NCI-H2171 (cell line): ENCODE measurements around the gene PCDHGA6.
"Not testable (repeated sequence)": the region's sequence is repeated elsewhere in the genome, so short reads cannot be mapped to it uniquely, and the experiment has no call there.

Source experiments
- DNase-seq: peaks from one replicate; lab custom pipeline; 2025; lab: John Stamatoyannopoulos, UW

The PCDHGA6 gene

GRCh38 chr5:141392429-141393198, 18.9 kb downstream of the PCDHGA6 start, which contains the start of gene PCDHGA8:
Gene PCDHGA8 (plus strand): TSS chr5:141392633. CDS start chr5:141392814, 181 bp downstream.
- DNase-seq = no peak

- no peak for DNase-seq
Measured at GRCh38 chr5:141393267-141393666, 19.6 kb downstream of the PCDHGA6 start.

- not testable (repeated sequence) for DNase-seq
Measured at GRCh38 chr5:141394401-141395187, 20.9 kb downstream of the PCDHGA6 start.

GRCh38 chr5:141397756-141398551, 24.3 kb downstream of the PCDHGA6 start, which contains the start of gene PCDHGB5:
Gene PCDHGB5 (plus strand): TSS chr5:141397947. CDS start chr5:141398128, 181 bp downstream.
- DNase-seq = not testable (repeated sequence)

GRCh38 chr5:141398608-141399007, 24.9 kb downstream of the PCDHGA6 start:
- no peak for DNase-seq

GRCh38 chr5:141399555-141400258, 26.0 kb downstream of the PCDHGA6 start:
- DNase-seq = no peak

- DNase-seq = no peak
Measured at GRCh38 chr5:141402553-141403243, 29.0 kb downstream of the PCDHGA6 start, which contains the start of gene PCDHGA9. Gene PCDHGA9 (plus strand): TSS chr5:141402778. CDS start chr5:141402953, 175 bp downstream.

GRCh38 chr5:141403387-141403786, 29.7 kb downstream of the PCDHGA6 start:
- DNase-seq = no peak

- not testable (repeated sequence) for DNase-seq
Measured at GRCh38 chr5:141407790-141408505, 34.3 kb downstream of the PCDHGA6 start, which contains the start of gene PCDHGB6. Gene PCDHGB6 (plus strand): TSS chr5:141408021. CDS start chr5:141408203, 182 bp downstream.

GRCh38 chr5:141409598-141410306, 36.1 kb downstream of the PCDHGA6 start:
- no peak for DNase-seq

- no peak for DNase-seq
Measured at GRCh38 chr5:141411575-141411974, 37.9 kb downstream of the PCDHGA6 start.

- DNase-seq = peak; percentile 47
Measured at GRCh38 chr5:141412854-141413539, 39.3 kb downstream of the PCDHGA6 start, which contains the start of gene PCDHGA10. Gene PCDHGA10 (plus strand): TSS chr5:141412987. CDS start chr5:141413176, 189 bp downstream.

GRCh38 chr5:141413540-141414069, 39.9 kb downstream of the PCDHGA6 start:
- DNase-seq = no peak

GRCh38 chr5:141414548-141415274, 41.0 kb downstream of the PCDHGA6 start:
- not testable (repeated sequence) for DNase-seq

GRCh38 chr5:141415275-141415618, 41.6 kb downstream of the PCDHGA6 start:
- not testable (repeated sequence) for DNase-seq

- not testable (repeated sequence) for DNase-seq
Measured at GRCh38 chr5:141417494-141418172, 43.9 kb downstream of the PCDHGA6 start, which contains the start of gene PCDHGB7. Gene PCDHGB7 (plus strand): TSS chr5:141417677. CDS start chr5:141417860, 183 bp downstream.
